Measurements from ENCODE around the gene FGF14. TPM values are rescaled to one million over a fixed set of nuclear protein-coding genes. Genes with fewer than 3 reads are reported as not detected.

The FGF14 gene
- polyA plus RNA-seq, 1 of the 3 experiments (the other 2 are of a cell fraction) = 0.20 TPM

DNA sequence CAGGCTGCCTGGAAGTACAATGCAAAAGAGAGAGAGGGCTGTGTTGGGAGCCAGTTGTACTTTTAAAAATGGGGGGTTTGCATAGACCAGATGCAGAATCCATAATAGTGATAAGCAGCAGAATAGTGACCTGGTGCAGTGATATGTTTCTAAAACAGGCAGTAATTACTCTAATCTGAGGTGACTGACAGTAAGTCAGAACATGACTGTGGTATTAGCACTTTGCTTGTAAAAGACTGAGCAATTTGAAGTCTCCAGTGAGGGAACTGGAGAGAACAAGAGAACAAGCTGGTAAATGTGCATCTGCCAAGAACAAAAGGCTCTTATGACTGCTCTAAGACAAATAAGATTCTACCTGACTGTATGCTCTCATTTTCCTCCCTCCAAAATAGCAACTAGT is 565.9 kb downstream of the FGF14 start:
- H3K9me2 ChIP-seq = no peaks in the 10 kb centered on the region
- no peaks in the 10 kb centered on the region for H4K20me1 ChIP-seq (ENCODE audit: insufficient read depth)
- H3K4me3 ChIP-seq (ENCODE audit: low read depth in 2 of 2, low read length in 1 of 2) = no peak overlapping the region
- H3K4me2 ChIP-seq = no peak overlapping the region
- H3F3A ChIP-seq (replicated peaks; ENCODE audit: insufficient read depth) = no peaks in the 10 kb centered on the region
- ChIA-PET POLR2A (no interaction called here), CTCF (interaction anchor here (2.1 kb wide), 1 partner anchor 9 kb away, joined by 4 read pairs; no protein-coding TSS in a partner anchor)
- H2AFZ ChIP-seq (ENCODE audit: low read depth) = no peak overlapping the region
- no peaks in the 10 kb centered on the region for H3K36me3 ChIP-seq (replicated peaks in 1 of 2; ENCODE audit: control insufficient read depth in 1 of 2, insufficient read depth in 2 of 2, low read length in 1 of 2)
- no peaks in the 10 kb centered on the region for H3K79me2 ChIP-seq (ENCODE audit: insufficient read depth)
- no peak overlapping the region for H3K9ac ChIP-seq
- no peak overlapping the region; a peak in 1 of 4 replicates for H3K27ac ChIP-seq (ENCODE audit: low read depth in 2 of 2, low read length in 1 of 2)
- no peak for DNase-seq
- no peaks in the 10 kb centered on the region for H3K9me3 ChIP-seq
- peaks cover 0 to 4% of the 10 kb centered on the region in 2 experiments; a peak in 2 of 4 replicates for H3K4me1 ChIP-seq (ENCODE audit: control insufficient read depth in 1 of 2, insufficient read depth in 2 of 2, low read depth in 1 of 2, low read length in 1 of 2)
- TF ChIP-seq RXRA (IDR thresholded peaks at IDR 0.05; ENCODE audit: borderline replicate concordance, low read depth) = no peak
- TF ChIP-seq EP300 (IDR thresholded peaks at IDR 0.05; ENCODE audit: borderline replicate concordance in 1 of 2, low read depth in 1 of 2, low read length in 1 of 2) = peak in 1 of 2 experiments; percentile 49; a peak in 1 of 4 replicates
- H3K27me3 ChIP-seq (ENCODE audit: insufficient read depth) = no peaks in the 10 kb centered on the region

GRCh38 chr13:101833671-101834070 is 568.2 kb downstream of the FGF14 start:
- POLR2A ChIA-PET = no interaction called here
- H3K27ac ChIP-seq (ENCODE audit: low read depth in 2 of 2, low read length in 1 of 2) = no peak overlapping the region
- no peak overlapping the region for H2AFZ ChIP-seq (ENCODE audit: low read depth)
- H3K27me3 ChIP-seq (ENCODE audit: insufficient read depth) = no peaks in the 10 kb centered on the region
- TF ChIP-seq CHD2 (IDR thresholded peaks at IDR 0.05; ENCODE audit: low read length, partially characterized antibody) = no peak
- TF ChIP-seq TAF1 (IDR thresholded peaks at IDR 0.05; ENCODE audit: borderline replicate concordance, low read depth, low read length) = no peak
- no peak for TF ChIP-seq TCF12 (IDR thresholded peaks at IDR 0.05)
- TF ChIP-seq CTCF (IDR thresholded peaks at IDR 0.05) = no peak
- TF ChIP-seq TEAD4 (IDR thresholded peaks at IDR 0.05; ENCODE audit: borderline replicate concordance, insufficient read depth) = no peak
- TF ChIP-seq MEF2A (IDR thresholded peaks at IDR 0.05; ENCODE audit: borderline replicate concordance, low read depth) = no peak
- TF ChIP-seq GATA2 (CRISPR knock-in tag; IDR thresholded peaks at IDR 0.05) = no peak
- no peak for TF ChIP-seq NFIC (IDR thresholded peaks at IDR 0.05; ENCODE audit: borderline replicate concordance)
- TF ChIP-seq FOSL2 (IDR thresholded peaks at IDR 0.05; ENCODE audit: borderline replicate concordance, low read depth) = no peak
- TF ChIP-seq FOXJ3 (CRISPR knock-in tag; IDR thresholded peaks at IDR 0.05) = no peak
- TF ChIP-seq, protein P1, sequence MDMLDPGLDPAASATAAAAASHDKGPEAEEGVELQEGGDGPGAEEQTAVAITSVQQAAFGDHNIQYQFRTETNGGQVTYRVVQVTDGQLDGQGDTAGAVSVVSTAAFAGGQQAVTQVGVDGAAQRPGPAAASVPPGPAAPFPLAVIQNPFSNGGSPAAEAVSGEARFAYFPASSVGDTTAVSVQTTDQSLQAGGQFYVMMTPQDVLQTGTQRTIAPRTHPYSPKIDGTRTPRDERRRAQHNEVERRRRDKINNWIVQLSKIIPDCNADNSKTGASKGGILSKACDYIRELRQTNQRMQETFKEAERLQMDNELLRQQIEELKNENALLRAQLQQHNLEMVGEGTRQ (IDR thresholded peaks at IDR 0.05; ENCODE audit: borderline replicate concordance, low read depth, low read length) = no peak
- no peak for TF ChIP-seq SIN3A (IDR thresholded peaks at IDR 0.05; ENCODE audit: borderline replicate concordance, low read depth, low read length)
- TF ChIP-seq MAX (IDR thresholded peaks at IDR 0.05; ENCODE audit: low read depth) = no peak
- no peak for TF ChIP-seq RCOR1 (IDR thresholded peaks at IDR 0.05; ENCODE audit: low read length)
- no peak for TF ChIP-seq FOXM1 (IDR thresholded peaks at IDR 0.05; ENCODE audit: low read depth)
- TF ChIP-seq RAD21 (IDR thresholded peaks at IDR 0.05; ENCODE audit: low read length) = no peak
- no peak for TF ChIP-seq POLR2AphosphoS5 (IDR thresholded peaks at IDR 0.05; ENCODE audit: low read depth, low read length)
- no peaks in the 10 kb centered on the region for H3K9me2 ChIP-seq
- no peaks in the 10 kb centered on the region for H3F3A ChIP-seq (replicated peaks; ENCODE audit: insufficient read depth)
- H3K4me3 ChIP-seq (ENCODE audit: low read depth in 2 of 2, low read length in 1 of 2) = no peak overlapping the region
- H3K9me3 ChIP-seq = no peaks in the 10 kb centered on the region
- H3K4me2 ChIP-seq = no peak overlapping the region
- H3K79me2 ChIP-seq (ENCODE audit: insufficient read depth) = no peaks in the 10 kb centered on the region
- H3K4me1 ChIP-seq (ENCODE audit: control insufficient read depth in 1 of 2, insufficient read depth in 2 of 2, low read depth in 1 of 2, low read length in 1 of 2) = peaks cover 0 to 9% of the 10 kb centered on the region in 2 experiments; a peak in 2 of 4 replicates
- no peaks in the 10 kb centered on the region for H4K20me1 ChIP-seq (ENCODE audit: insufficient read depth)
- no peaks in the 10 kb centered on the region for H3K36me3 ChIP-seq (replicated peaks in 1 of 2; ENCODE audit: control insufficient read depth in 1 of 2, insufficient read depth in 2 of 2, low read length in 1 of 2)
- H3K9ac ChIP-seq = no peak overlapping the region
- CTCF ChIA-PET = interaction anchor here (1.1 kb wide), 1 partner anchor 688 kb away, joined by 3 read pairs; no protein-coding TSS in a partner anchor
- DNase-seq = no peak
- WGBS (ENCODE audit: low lambda C conversion rate) = 59% methylated on average over 3 of the region's 3 CpGs

All from SK-N-SH (cell line).